ENCODE data around the gene RTN4RL1. TPM values are rescaled to one million over a fixed set of nuclear protein-coding genes. Genes with fewer than 3 reads are reported as not detected.

The RTN4RL1 gene
- total RNA-seq, 1 experiment from 2014 or later = 0.22 TPM

GRCh38 chr17:1930337-1930645 is 94.8 kb downstream of the RTN4RL1 start:
- Histone ChIP-seq H2BK5ac (ENCODE audit: insufficient read length, low read length) (no peak overlapping the region), H3K79me2 (ENCODE audit: insufficient read depth, low read length) (no peaks in the 10 kb centered on the region), H4K91ac (ENCODE audit: insufficient read length, low read depth, low read length) (no peak overlapping the region), H4K8ac (replicated peaks; ENCODE audit: insufficient read length, low read depth, low read length) (no peak overlapping the region), H3K14ac (ENCODE audit: insufficient read depth, low read length) (no peak overlapping the region), H2AK5ac (ENCODE audit: insufficient read length, low read length) (no peak overlapping the region), H4K5ac (ENCODE audit: insufficient read length, low read depth, low read length) (no peak overlapping the region), H3K23ac (ENCODE audit: insufficient read length, low read depth, low read length) (no peak overlapping the region), H2BK120ac (ENCODE audit: low read depth, low read length, poor library complexity, severe bottlenecking) (no peak overlapping the region), H3K9ac (ENCODE audit: extremely low read depth, insufficient read length, low read length) (no peak overlapping the region), H3K4me1 (ENCODE audit: insufficient read depth, low read length) (no peaks in the 10 kb centered on the region), H3K27me3 (ENCODE audit: insufficient read depth, low read length) (no peaks in the 10 kb centered on the region), H3K9me3 (ENCODE audit: control insufficient read depth, low read depth, low read length) (no peaks in the 10 kb centered on the region), H2BK20ac (ENCODE audit: low read depth, low read length, poor library complexity, severe bottlenecking) (no peak overlapping the region), H3T11ph (ENCODE audit: low read length) (no peak overlapping the region), H2BK12ac (ENCODE audit: insufficient read length, low read depth, low read length) (no peak overlapping the region), H3K4ac (ENCODE audit: low read depth, low read length) (no peak overlapping the region), H2BK15ac (ENCODE audit: low read depth, low read length) (no peak overlapping the region), H3K4me2 (ENCODE audit: insufficient read depth, insufficient read length, low read length) (no peak overlapping the region), H3K27ac (ENCODE audit: insufficient read length, low read depth, low read length) (no peak overlapping the region), H3K56ac (ENCODE audit: insufficient read length, low read depth, low read length) (no peak overlapping the region), H4K20me1 (ENCODE audit: control insufficient read depth, insufficient read depth, insufficient read length) (no peaks in the 10 kb centered on the region), H3K18ac (ENCODE audit: insufficient read length, low read depth, low read length) (no peak overlapping the region), H3K79me1 (ENCODE audit: insufficient read depth, low read depth, low read length, poor library complexity, severe bottlenecking) (no peaks in the 10 kb centered on the region), H2AFZ (ENCODE audit: low read length) (no peak overlapping the region), H3K23me2 (ENCODE audit: insufficient read length, low read depth, low read length, poor library complexity, severe bottlenecking) (peaks cover 5% of the 10 kb centered on the region)
- TF ChIP-seq, protein P1, sequence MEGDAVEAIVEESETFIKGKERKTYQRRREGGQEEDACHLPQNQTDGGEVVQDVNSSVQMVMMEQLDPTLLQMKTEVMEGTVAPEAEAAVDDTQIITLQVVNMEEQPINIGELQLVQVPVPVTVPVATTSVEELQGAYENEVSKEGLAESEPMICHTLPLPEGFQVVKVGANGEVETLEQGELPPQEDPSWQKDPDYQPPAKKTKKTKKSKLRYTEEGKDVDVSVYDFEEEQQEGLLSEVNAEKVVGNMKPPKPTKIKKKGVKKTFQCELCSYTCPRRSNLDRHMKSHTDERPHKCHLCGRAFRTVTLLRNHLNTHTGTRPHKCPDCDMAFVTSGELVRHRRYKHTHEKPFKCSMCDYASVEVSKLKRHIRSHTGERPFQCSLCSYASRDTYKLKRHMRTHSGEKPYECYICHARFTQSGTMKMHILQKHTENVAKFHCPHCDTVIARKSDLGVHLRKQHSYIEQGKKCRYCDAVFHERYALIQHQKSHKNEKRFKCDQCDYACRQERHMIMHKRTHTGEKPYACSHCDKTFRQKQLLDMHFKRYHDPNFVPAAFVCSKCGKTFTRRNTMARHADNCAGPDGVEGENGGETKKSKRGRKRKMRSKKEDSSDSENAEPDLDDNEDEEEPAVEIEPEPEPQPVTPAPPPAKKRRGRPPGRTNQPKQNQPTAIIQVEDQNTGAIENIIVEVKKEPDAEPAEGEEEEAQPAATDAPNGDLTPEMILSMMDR (conservative IDR thresholded peaks at IDR 0.05) = no peak
- Mint-ChIP-seq H3K4me3 (no peak overlapping the region), H3K4me1 (peaks cover 5 to 16% of the 10 kb centered on the region in 2 experiments), H3K27ac (no peak overlapping the region; a peak in 1 of 7 replicates), H3K9me3 (peaks cover 0 to 3% of the 10 kb centered on the region in 2 experiments; a peak in 1 of 5 replicates), H3K27me3 (ENCODE audit: low read depth) (peaks cover 61% of the 10 kb centered on the region), H3K36me3 (ENCODE audit: insufficient read depth in 1 of 3, low read depth in 3 of 3) (no peaks in the 10 kb centered on the region)
- no CpG with 5 or more reads among the region's 8 CpGs for WGBS (ENCODE audit: extremely low coverage, insufficient read length, low lambda C conversion rate)
- peak; percentile 30 for DNase-seq

Data from H9 (cell line).